AG04450 (cell line): ENCODE measurements around the gene PRPF19. TPM values are rescaled to one million over a fixed set of nuclear protein-coding genes. Genes with fewer than 3 reads are reported as not detected.
A peak's percentile ranks its signal among the peaks of the same experiment; 100 is the strongest.

Source experiments
- CTCF ChIA-PET: fragments of 300-600, 350-600 bp; formaldehyde crosslinking; extraction: SDS; loops from one replicate; lab custom pipeline; 2022; ENCODE audit warnings: antibody characterized with exemption, inconsistent platforms; lab: Charles Lee
- POLR2A ChIA-PET: fragments of 350-600 bp; formaldehyde crosslinking; extraction: SDS; loops from one replicate; lab custom pipeline; 2021; ENCODE audit warnings: antibody characterized with exemption, inconsistent platforms; lab: Yijun Ruan, JAX
- DNase-seq: peaks from one replicate; pipeline ENCODE4 v3.0.0-alpha.2; 2011; ENCODE audit warnings: low read depth, low spot score
- H3K27ac ChIP-seq: one replicate; pipeline ENCODE4 v1.5.1; 2012; ENCODE audit warnings: low read depth, low read length, control low read depth
- H3K27me3 ChIP-seq: one replicate; pipeline ENCODE4 v1.6.0; 2012; ENCODE audit warnings: low read length; ENCODE audit not compliant: control insufficient read depth, insufficient read depth
- H3K4me3 ChIP-seq: 2 replicates; pipeline ENCODE4 v1.5.1; 2011; ENCODE audit warnings: mild to moderate bottlenecking, low read depth, low read length, control low read depth
- H3K9me3 ChIP-seq: 2 replicates; pipeline ENCODE4 v1.5.1; 2012; ENCODE audit warnings: low read length; ENCODE audit not compliant: control insufficient read depth, insufficient read depth
- CTCF ChIP-seq: IDR thresholded peaks from 2 replicates; pipeline ENCODE4 v1.5.1; 2011; ENCODE audit warnings: low read depth, low read length, control low read depth, inconsistent platforms
- polyA plus RNA-seq: library from polyadenylated mRNA; depleted of rRNA; stranded (reverse); fragments of >200 nt; gene quantifications from 2 replicates; pipeline ENCODE4 v1.2.3, GENCODE V29; 2011

The PRPF19 gene
- polyA plus RNA-seq, 1 experiment = 25.1 TPM

- TF ChIP-seq CTCF = no peak
- DNase-seq = no peak
- Histone ChIP-seq H3K4me3 (peak overlapping the region; percentile 55), H3K27ac (no peak overlapping the region), H3K27me3 (peaks cover 8% of the 10 kb centered on the region), H3K9me3 (no peaks in the 10 kb centered on the region)
- CTCF ChIA-PET = no interaction called here
- POLR2A ChIA-PET = no interaction called here
Observed at GRCh38 chr11:60952742-60953170, 46.4 kb upstream of the PRPF19 start.

GRCh38 chr11:60951904-60952741 is 45.7 kb upstream of the PRPF19 start, which contains the start of gene SLC15A3:
Gene SLC15A3 (minus strand): TSS chr11:60952176. CDS start chr11:60951551, 625 bp downstream.
- Histone ChIP-seq H3K27ac (peak within 1 kb of the TSS; percentile 57), H3K4me3 (peak within 1 kb of the TSS; percentile 55), H3K27me3 (peaks cover 8% of the 10 kb centered on the region), H3K9me3 (no peaks in the 10 kb centered on the region)
- TF ChIP-seq CTCF = no peak
- ChIA-PET CTCF (no interaction called here), POLR2A (interaction anchor here (0.6 kb wide), 1 partner anchor 1196 kb away, joined by 4 read pairs; no protein-coding TSS in a partner anchor)
- DNase-seq = no peak

GRCh38 chr11:60951606-60951903 is 45.2 kb upstream of the PRPF19 start:
- Histone ChIP-seq H3K4me3 (peak overlapping the region; percentile 55), H3K27ac (peak overlapping the region; percentile 57), H3K9me3 (no peaks in the 10 kb centered on the region), H3K27me3 (peaks cover 8% of the 10 kb centered on the region)
- ChIA-PET POLR2A (interaction anchor here (0.6 kb wide), 1 partner anchor 1196 kb away, joined by 4 read pairs; no protein-coding TSS in a partner anchor), CTCF (no interaction called here)
- no peak for DNase-seq
- TF ChIP-seq CTCF = no peak

- ChIA-PET CTCF (no interaction called here), POLR2A (no interaction called here)
- peak overlapping the region; percentile 55; the same call in 1 of the 2 replicates for H3K4me3 ChIP-seq
- DNase-seq = no peak
- no peak overlapping the region for H3K27ac ChIP-seq
- H3K27me3 ChIP-seq = peaks cover 8% of the 10 kb centered on the region
- no peaks in the 10 kb centered on the region for H3K9me3 ChIP-seq
- no peak for TF ChIP-seq CTCF
Observed at GRCh38 chr11:60950933-60951605, 44.7 kb upstream of the PRPF19 start.

- Histone ChIP-seq H3K27ac (no peak overlapping the region), H3K27me3 (peaks cover 8% of the 10 kb centered on the region), H3K4me3 (no peak overlapping the region), H3K9me3 (no peaks in the 10 kb centered on the region)
- TF ChIP-seq CTCF = no peak
- POLR2A ChIA-PET = no interaction called here
- DNase-seq = no peak
- CTCF ChIA-PET = interaction anchor here (0.8 kb wide), 1 partner anchor 34 kb away, joined by 4 read pairs; no protein-coding TSS in a partner anchor
Observed at GRCh38 chr11:60950024-60950423, 43.6 kb upstream of the PRPF19 start.
